IMR-90 (cell line): ENCODE data around the gene ABHD5. TPM values are rescaled to one million over a fixed set of nuclear protein-coding genes. Genes with fewer than 3 reads are reported as not detected.
A peak's percentile ranks its signal among the peaks of the same experiment; 100 is the strongest.

ENCODE experiments used
- ATAC-seq: fragments of 200-7000 bp; cut with Tn5 transposase; 2 replicates; pipeline ENCODE4 v1.9.1; 2020; ENCODE audit warnings: low read depth, mild to moderate bottlenecking, moderate library complexity
- BruUV-seq: library from RNA; stranded (reverse); fragments of 400-500 nt; replicated peaks from 2 replicates; lab custom pipeline; 2021; lab: Mats Ljungman, UMichigan
- CTCF ChIA-PET: fragments of 300-600 bp; formaldehyde crosslinking; extraction: SDS; loops from one replicate; lab custom pipeline; 2021; ENCODE audit warnings: antibody characterized with exemption; lab: Yijun Ruan, JAX
- POLR2A ChIA-PET: fragments of 300-600 bp; sonication (Branson Sonifier 250); formaldehyde crosslinking; loops from one replicate; lab custom pipeline; 2022; ENCODE audit warnings: antibody characterized with exemption; ENCODE audit not compliant: unreplicated experiment; lab: Charles Lee
- DNase-seq: peaks from one replicate; pipeline ENCODE4 v3.0.0; 2013
- H2AFZ ChIP-seq: replicated peaks from 2 replicates; pipeline ENCODE3; 2013; ENCODE audit warnings: low read length, mild to moderate bottlenecking; ENCODE audit not compliant: poor library complexity
- H2AK5ac ChIP-seq: 2 replicates; pipeline ENCODE4 v1.6.1; 2013; ENCODE audit warnings: low read depth, low read length, inconsistent platforms
- H2AK9ac ChIP-seq: replicated peaks from 2 replicates; pipeline ENCODE3; 2013; ENCODE audit warnings: mild to moderate bottlenecking, low read depth, low read length, moderate library complexity; ENCODE audit not compliant: poor library complexity
- H2BK120ac ChIP-seq: 2 replicates; pipeline ENCODE4 v1.6.1; 2013; ENCODE audit warnings: low read depth, low read length, inconsistent platforms
- H2BK15ac ChIP-seq: 3 replicates; pipeline ENCODE4 v1.6.1; 2013; ENCODE audit warnings: low read depth, low read length, inconsistent platforms
- H2BK20ac ChIP-seq: 2 replicates; pipeline ENCODE4 v1.6.1; 2013; ENCODE audit warnings: low read depth, mild to moderate bottlenecking, inconsistent platforms, low read length, moderate library complexity
- H2BK5ac ChIP-seq: 2 replicates; pipeline ENCODE4 v1.6.1; 2013; ENCODE audit warnings: mild to moderate bottlenecking, low read depth, low read length, inconsistent platforms; ENCODE audit not compliant: poor library complexity, severe bottlenecking
- H3K14ac ChIP-seq: replicated peaks from 2 replicates; pipeline ENCODE4 v1.6.1; 2013; ENCODE audit warnings: low read depth, low read length, inconsistent platforms
- H3K18ac ChIP-seq: 2 replicates; pipeline ENCODE4 v1.6.1; 2013; ENCODE audit warnings: low read depth, low read length, control low read depth
- H3K23ac ChIP-seq: 2 replicates; pipeline ENCODE4 v1.6.1; 2013; ENCODE audit warnings: low read depth, low read length, inconsistent platforms
- H3K27ac ChIP-seq: 2 replicates; pipeline ENCODE4 v1.5.1; 2013; ENCODE audit warnings: mild to moderate bottlenecking, control low read depth, low read length; ENCODE audit not compliant: insufficient read depth
- H3K27me3 ChIP-seq: 2 replicates; pipeline ENCODE4 v1.6.1; 2013; ENCODE audit warnings: low read length; ENCODE audit not compliant: control insufficient read depth, insufficient read depth
- H3K36me3 ChIP-seq: 2 replicates; pipeline ENCODE4 v1.6.1; 2013; ENCODE audit warnings: low read length, mixed read lengths; ENCODE audit not compliant: control insufficient read depth, insufficient read depth
- H3K4ac ChIP-seq: 2 replicates; pipeline ENCODE4 v1.6.1; 2013; ENCODE audit warnings: low read depth, low read length, inconsistent platforms
- H3K4me1 ChIP-seq: 2 replicates; pipeline ENCODE4 v1.6.1; 2013; ENCODE audit warnings: low read length, mixed read lengths; ENCODE audit not compliant: control insufficient read depth, insufficient read depth
- H3K4me2 ChIP-seq: 2 replicates; pipeline ENCODE4 v1.6.1; 2013; ENCODE audit warnings: low read depth, mild to moderate bottlenecking, control low read depth, low read length, moderate library complexity
- H3K4me3 ChIP-seq: 2 replicates; pipeline ENCODE4 v1.5.1; 2013; ENCODE audit warnings: low read depth, mild to moderate bottlenecking, control low read depth, low read length, moderate library complexity; ENCODE audit not compliant: insufficient read depth
- H3K56ac ChIP-seq: 2 replicates; pipeline ENCODE4 v1.6.1; 2013; ENCODE audit warnings: low read length, inconsistent platforms; ENCODE audit not compliant: insufficient read depth; ENCODE audit errors: extremely low read depth
- H3K79me1 ChIP-seq, 2 experiments: 2 replicates each; pipeline ENCODE4 v1.6.1; 2013; ENCODE audit warnings: low read length in 2 of 2, inconsistent platforms in 1 of 2, low read depth in 1 of 2
- H3K9ac ChIP-seq: 2 replicates; pipeline ENCODE4 v1.6.1; 2013; ENCODE audit warnings: low read depth, low read length, control low read depth
- H3K9me1 ChIP-seq: 2 replicates; pipeline ENCODE4 v1.6.1; 2013; ENCODE audit warnings: low read length, inconsistent platforms; ENCODE audit not compliant: insufficient read depth
- H3K9me3 ChIP-seq: 2 replicates; pipeline ENCODE4 v1.6.1; 2013; ENCODE audit warnings: low read length; ENCODE audit not compliant: control insufficient read depth, insufficient read depth
- H4K20me1 ChIP-seq: 2 replicates; pipeline ENCODE4 v1.6.1; 2013; ENCODE audit warnings: low read length, inconsistent platforms; ENCODE audit not compliant: insufficient read depth
- H4K5ac ChIP-seq: 2 replicates; pipeline ENCODE4 v1.6.1; 2013; ENCODE audit warnings: mild to moderate bottlenecking, low read depth, low read length, control low read depth
- H4K8ac ChIP-seq, 2 experiments: 2 replicates each; pipeline ENCODE4 v1.6.1; 2013; ENCODE audit warnings: low read depth in 2 of 2, low read length in 2 of 2, control low read depth in 1 of 2, inconsistent platforms in 1 of 2
- H4K91ac ChIP-seq: 2 replicates; pipeline ENCODE4 v1.6.1; 2013; ENCODE audit warnings: low read depth, low read length, inconsistent platforms; ENCODE audit not compliant: insufficient read depth
- BHLHE40 ChIP-seq: fragments of 150-350 bp; IDR thresholded peaks from 2 replicates; pipeline ENCODE4 v1.6.1; 2016; ENCODE audit warnings: mild to moderate bottlenecking, low read depth, low read length
- CEBPB ChIP-seq: IDR thresholded peaks from 2 replicates; pipeline ENCODE4 v1.6.1; 2012; ENCODE audit warnings: low read depth, low read length, improper control_type of control experiment
- CHD1 ChIP-seq: IDR thresholded peaks from 2 replicates; pipeline ENCODE4 v1.6.1; 2012; ENCODE audit warnings: low read depth, low read length, improper control_type of control experiment
- CTCF ChIP-seq: conservative IDR thresholded peaks from 2 replicates; pipeline ENCODE4 v1.5.1; 2012; ENCODE audit warnings: mild to moderate bottlenecking, low read depth, low read length, improper control_type of control experiment
- ELK1 ChIP-seq: fragments of 150-350 bp; IDR thresholded peaks from 2 replicates; pipeline ENCODE4 v1.6.1; 2016; ENCODE audit warnings: low read depth, mild to moderate bottlenecking, low read length, moderate library complexity, borderline replicate concordance
- FOS ChIP-seq: fragments of 150-350 bp; IDR thresholded peaks from 2 replicates; pipeline ENCODE4 v1.6.1; 2016; ENCODE audit warnings: low read depth, low read length
- MAFK ChIP-seq: IDR thresholded peaks from 2 replicates; pipeline ENCODE4 v1.6.1; 2012; ENCODE audit warnings: low read depth, low read length, improper control_type of control experiment
- MAZ ChIP-seq: IDR thresholded peaks from 2 replicates; pipeline ENCODE4 v1.6.1; 2012; ENCODE audit warnings: low read depth, mild to moderate bottlenecking, low read length, improper control_type of control experiment, moderate library complexity, borderline replicate concordance
- MXI1 ChIP-seq: IDR thresholded peaks from 2 replicates; pipeline ENCODE4 v1.6.1; 2012; ENCODE audit warnings: low read depth, mild to moderate bottlenecking, low read length, moderate library complexity, borderline replicate concordance
- NFE2L2 ChIP-seq: fragments of 150-350 bp; IDR thresholded peaks from 2 replicates; pipeline ENCODE4 v1.6.1; 2016; ENCODE audit warnings: low read depth, mild to moderate bottlenecking, low read length
- POLR2A ChIP-seq: IDR thresholded peaks from 2 replicates; pipeline ENCODE4 v1.6.1; 2012; ENCODE audit warnings: mild to moderate bottlenecking, low read depth, low read length
- RAD21 ChIP-seq: IDR thresholded peaks from 2 replicates; pipeline ENCODE4 v1.6.1; 2012; ENCODE audit warnings: low read length, improper control_type of control experiment
- RCOR1 ChIP-seq: IDR thresholded peaks from 2 replicates; pipeline ENCODE4 v1.6.1; 2012; ENCODE audit warnings: mild to moderate bottlenecking, low read length, improper control_type of control experiment; ENCODE audit not compliant: insufficient replicate concordance
- RFX5 ChIP-seq: IDR thresholded peaks from 2 replicates; pipeline ENCODE4 v1.8.0; 2012; ENCODE audit warnings: low read depth, mild to moderate bottlenecking, low read length, moderate library complexity
- SMC3 ChIP-seq: fragments of 150-350 bp; IDR thresholded peaks from 2 replicates; pipeline ENCODE4 v1.6.1; 2016; ENCODE audit warnings: low read depth, mild to moderate bottlenecking, antibody characterized with exemption, low read length, moderate library complexity
- USF2 ChIP-seq: fragments of 150-350 bp; IDR thresholded peaks from 2 replicates; pipeline ENCODE4 v1.6.1; 2017; ENCODE audit warnings: mild to moderate bottlenecking, antibody characterized with exemption, low read length, low read depth
- WGBS, 2 experiments: methylation state at CpG; one replicate each; pipeline versions ENCODE4 v1.1.5 to v1.1.7; 2013; ENCODE audit warnings: missing lambda C conversion rate in 2 of 2; ENCODE audit not compliant: insufficient read length in 1 of 2; ENCODE audit errors: extremely low coverage in 2 of 2; 5-methylcytosine and 5-hydroxymethylcytosine counted together
- dilution Hi-C: fragments of 300-500 bp; cut with HindIII; formaldehyde crosslinking; loops from one replicate; pipeline ENCODE4 v1.14.3; 2018; ENCODE audit warnings: low sequenced_read_pairs; ENCODE audit not compliant: unreplicated experiment
- in situ Hi-C: fragments of 300-500 bp; cut with MboI; formaldehyde crosslinking; loops from 3 replicates; pipeline ENCODE4 v1.14.3; 2019; ENCODE audit warnings: low sequenced_read_pairs, inconsistent platforms, mixed read lengths
- intact Hi-C: fragments of 100-400 bp; cut with micrococcal nuclease; formaldehyde crosslinking; loops from 2 replicates; pipeline ENCODE4 v1.10.0; 2022
- polyA plus RNA-seq, 3 experiments: library from polyadenylated mRNA; depleted of rRNA; stranded (reverse); fragments of >200 nt; gene quantifications; 2 replicates each; pipeline ENCODE4 v1.2.3, GENCODE V29; 2012; ENCODE audit warnings: low replicate concordance in 1 of 3
- total RNA-seq: library from RNA; depleted of rRNA; stranded (reverse); fragments of >200 nt; gene quantifications from 2 replicates; pipeline ENCODE4 v1.2.3, GENCODE V29; 2012

The ABHD5 gene
- total and polyA plus RNA-seq, 2 of the 4 experiments (the other 2 are of a cell fraction), result 15.8 to 33.2 TPM

- H3K4ac ChIP-seq, result 0 out of 2 replicates have a peak overlapping the region, but pooled peaks have one; percentile 24
- peak overlapping the region; percentile 40; the same call in 1 of the 2 replicates for H4K91ac ChIP-seq
- ATAC-seq (no peak), DNase-seq (no peak)
- ChIA-PET CTCF (interaction anchor here (0.6 to 3.2 kb wide), 4 partner anchors 10 to 106 kb away, joined by 3 to 8 read pairs (median 4); no protein-coding TSS in a partner anchor), POLR2A (no interaction called here)
- no peak overlapping the region for H2BK5ac ChIP-seq
- in situ Hi-C loops (no loop called here), dilution Hi-C loops (no loop called here), intact Hi-C loops (no loop called here)
- no peaks in the 10 kb centered on the region for H4K20me1 ChIP-seq
- no peak overlapping the region for H3K27ac ChIP-seq
- H4K5ac ChIP-seq, result peak overlapping the region; percentile 54; the same call in 1 of the 2 replicates
- no peak overlapping the region for H3K9ac ChIP-seq
- H3K27me3 ChIP-seq, result no peaks in the 10 kb centered on the region
- peaks cover 10 to 13% of the 10 kb centered on the region in 2 experiments; a peak in 2 of 4 replicates for H3K79me1 ChIP-seq
- no peak overlapping the region for H4K8ac ChIP-seq
- H2BK15ac ChIP-seq, result 0 out of 3 replicates have a peak overlapping the region, but pooled peaks have one; percentile 80
- peaks cover 11% of the 10 kb centered on the region for H3K4me1 ChIP-seq
- peak overlapping the region; percentile 59; the same call in 1 of the 2 replicates for H2BK120ac ChIP-seq
- WGBS, 2 experiments, result 100% methylated on average over 1 of the region's 7 CpGs; no CpG with 5 or more reads in 1 of the 2 experiments
- no peak overlapping the region; the same call in 1 of the 2 replicates for H2BK20ac ChIP-seq
- H3K4me3 ChIP-seq, result no peak overlapping the region
- peaks cover 23% of the 10 kb centered on the region for H3K36me3 ChIP-seq
- no peak overlapping the region for H3K23ac ChIP-seq
- no peak overlapping the region for H3K14ac ChIP-seq
- no peaks in the 10 kb centered on the region for H3K9me1 ChIP-seq
- H2AK9ac ChIP-seq, result no peak overlapping the region
- no peak overlapping the region for H2AFZ ChIP-seq
- TF ChIP-seq RFX5, result no peak
- no peak for TF ChIP-seq CTCF
- TF ChIP-seq MAFK, result no peak
- no peak for TF ChIP-seq SMC3
- no peak for TF ChIP-seq RCOR1
- TF ChIP-seq CEBPB, result no peak
- TF ChIP-seq RAD21, result no peak
- no peak for TF ChIP-seq FOS
- TF ChIP-seq ELK1, result no peak
- no peak for TF ChIP-seq USF2
- TF ChIP-seq MAZ, result no peak
- no peak for TF ChIP-seq CHD1
- TF ChIP-seq NFE2L2, result no peak
- TF ChIP-seq POLR2A, result no peak
- TF ChIP-seq BHLHE40, result no peak
- no peak for TF ChIP-seq MXI1
- H3K56ac ChIP-seq, result no peak overlapping the region
- H3K18ac ChIP-seq, result no peak overlapping the region; the same call in 1 of the 2 replicates
- BruUV-seq, result no TSS peak
- no peaks in the 10 kb centered on the region for H3K9me3 ChIP-seq
- no peak overlapping the region for H3K4me2 ChIP-seq
- peak overlapping the region; percentile 70 for H2AK5ac ChIP-seq
Observed at GRCh38 chr3:43706342-43706741, 15.6 kb downstream of the ABHD5 start.
